A549 (cell line): Measurements from ENCODE around the gene ARMC9. TPM values are rescaled to one million over a fixed set of nuclear protein-coding genes. Genes with fewer than 3 reads are reported as not detected.

Experiments
- ATAC-seq, 2 experiments: fragments of 200-7000 bp in 1 of 2; fragments of >200 bp in 1 of 2; cut with Nextera tagmentation in 1 of 2; cut with Tn5 transposase in 1 of 2; 3 replicates each; pipeline versions ENCODE4 v1.8.0 to v1.9.1; 2018 to 2020; ENCODE audit warnings: mild to moderate bottlenecking in 1 of 2, moderate library complexity in 1 of 2
- CTCF ChIA-PET: fragments of 300-600 bp; sonication (Branson Sonifier 250); formaldehyde crosslinking; extraction: SDS; loops from one replicate; lab custom pipeline; 2021; ENCODE audit warnings: antibody characterized with exemption, inconsistent platforms; lab: Yijun Ruan, JAX
- POLR2A ChIA-PET: fragments of 350-600 bp; formaldehyde crosslinking; extraction: SDS; loops from one replicate; lab custom pipeline; 2021; ENCODE audit warnings: antibody characterized with exemption, inconsistent platforms; lab: Yijun Ruan, JAX
- DNase-seq, 2 experiments: peaks; one replicate each; pipeline versions ENCODE4 v3.0.0 to v3.0.0-alpha.2; 2011 to 2016; ENCODE audit warnings: low read depth in 1 of 2, low spot score in 1 of 2
- FAIRE-seq: peaks from 2 replicates; lab custom pipeline; 2011; peaks lifted over from hg19 to GRCh38; lab: Jason Lieb, UNC
- H3K27ac ChIP-seq, 2 experiments: fragments of >200 bp; sonication (Bioruptor Twin); formaldehyde crosslinking; 3 replicates each; pipeline ENCODE4 v1.5.1; 2016 to 2017
- H3K4me1 ChIP-seq: fragments of >200 bp; sonication (Bioruptor Twin); formaldehyde crosslinking; 3 replicates; pipeline ENCODE4 v1.6.1; 2016
- H3K4me2 ChIP-seq: fragments of >200 bp; sonication (Bioruptor Twin); formaldehyde crosslinking; 3 replicates; pipeline ENCODE4 v1.6.1; 2016
- H3K4me3 ChIP-seq: fragments of >200 bp; sonication (Bioruptor Twin); formaldehyde crosslinking; 3 replicates; pipeline ENCODE4 v1.5.1; 2016
- H3K9me3 ChIP-seq: fragments of >200 bp; sonication (Bioruptor Twin); formaldehyde crosslinking; 3 replicates; pipeline ENCODE4 v1.6.1; 2016
- BHLHE40 ChIP-seq: IDR thresholded peaks from 2 replicates; pipeline ENCODE4 v1.6.1; 2012; ENCODE audit warnings: low read depth, low read length, inconsistent platforms
- CBX2 ChIP-seq: fragments of 200-600 bp; sonication (generic); IDR thresholded peaks from 2 replicates; pipeline ENCODE4 v1.6.1; 2016; ENCODE audit warnings: low read depth, mild to moderate bottlenecking, borderline replicate concordance
- CHD4 ChIP-seq: fragments of 200-600 bp; sonication (generic); IDR thresholded peaks from 2 replicates; pipeline ENCODE4 v1.6.1; 2016; ENCODE audit warnings: antibody characterized with exemption, mild to moderate bottlenecking, borderline replicate concordance
- EHF ChIP-seq: fragments of 250-450 bp; sonication (Bioruptor Pico); IDR thresholded peaks from 2 replicates; pipeline ENCODE4 v1.5.0; 2020; ENCODE audit warnings: mild to moderate bottlenecking
- GATA3 ChIP-seq: IDR thresholded peaks from 2 replicates; pipeline ENCODE4 v1.6.1; 2012; ENCODE audit warnings: borderline replicate concordance
- HDAC2 ChIP-seq: fragments of 200-600 bp; sonication (generic); IDR thresholded peaks from 2 replicates; pipeline ENCODE4 v1.6.1; 2016
- HEYL ChIP-seq: fragments of 250-450 bp; sonication (Bioruptor Pico); IDR thresholded peaks from 2 replicates; pipeline ENCODE4 v1.8.0; 2021; ENCODE audit warnings: mild to moderate bottlenecking, moderate library complexity
- HOXB13 ChIP-seq: fragments of 250-450 bp; sonication (Bioruptor Pico); IDR thresholded peaks from 2 replicates; pipeline ENCODE4 v1.5.0; 2020; ENCODE audit warnings: low read depth, mild to moderate bottlenecking, moderate library complexity
- JUN ChIP-seq, 2 experiments: fragments of >200 bp; sonication (Bioruptor Twin); formaldehyde crosslinking; IDR thresholded peaks; 2 replicates in 1 of 2; 3 replicates in 1 of 2; pipeline ENCODE4 v1.6.1; 2016 to 2017
- KDM5A ChIP-seq: fragments of 200-600 bp; sonication (generic); IDR thresholded peaks from 2 replicates; pipeline ENCODE4 v1.6.1; 2016; ENCODE audit warnings: antibody characterized with exemption, mild to moderate bottlenecking
- NR3C1 ChIP-seq: fragments of >200 bp; sonication (Bioruptor Twin); formaldehyde crosslinking; IDR thresholded peaks from 3 replicates; pipeline ENCODE4 v1.6.1; 2017
- POLR2AphosphoS2 ChIP-seq: conservative IDR thresholded peaks from 2 replicates; pipeline ENCODE4 v1.6.1; 2012; ENCODE audit warnings: low read length, improper control_type of control experiment, inconsistent platforms
- RCOR1 ChIP-seq: fragments of 150-350 bp; IDR thresholded peaks from 2 replicates; pipeline ENCODE4 v1.6.1; 2014; ENCODE audit warnings: antibody characterized with exemption, low read length, low read depth
- ZFP36 ChIP-seq: fragments of 450-650 bp; IDR thresholded peaks from 2 replicates; pipeline ENCODE4 v1.6.1; 2014; ENCODE audit warnings: borderline replicate concordance; ENCODE audit not compliant: partially characterized antibody
- ZNF302 ChIP-seq: fragments of 250-450 bp; sonication (Bioruptor Pico); IDR thresholded peaks from 2 replicates; pipeline ENCODE4 v1.9.0; 2021; ENCODE audit warnings: inconsistent platforms, mild to moderate bottlenecking, moderate library complexity
- WGBS: methylation state at CpG from one replicate; pipeline ENCODE4 v1.1.6; 2017; ENCODE audit errors: missing lambda C conversion rate; 5-methylcytosine and 5-hydroxymethylcytosine counted together
- polyA plus RNA-seq, 4 experiments: library from polyadenylated mRNA; depleted of rRNA in 3 of 4; stranded (reverse); fragments of >200 nt; fragmentation: RNase III in 1 of 4; extraction: RNeasy Plus Mini Kit Qiagen cat#74134 plus additional on column Dnase treatment in 1 of 4; gene quantifications; 2 replicates in 3 of 4; 3 replicates in 1 of 4; pipeline ENCODE4 v1.2.3, GENCODE V29; 2011 to 2017
- TF ChIP-seq, protein P1 (sequence below): fragments of 200-600 bp; sonication (generic); IDR thresholded peaks from 2 replicates; pipeline ENCODE4 v1.6.1; 2016; ENCODE audit warnings: antibody characterized with exemption, mild to moderate bottlenecking, moderate library complexity
- TF ChIP-seq, protein P2 (sequence below): fragments of 250-450 bp; sonication (Bioruptor Pico); IDR thresholded peaks from 2 replicates; pipeline ENCODE4 v1.5.0; 2021; ENCODE audit warnings: mild to moderate bottlenecking, moderate library complexity, borderline replicate concordance
- TF ChIP-seq, protein P3 (sequence below): IDR thresholded peaks from 2 replicates; pipeline ENCODE4 v1.6.1; 2012
- TF ChIP-seq, protein P4 (sequence below): fragments of 450-650 bp; IDR thresholded peaks from 2 replicates; pipeline ENCODE4 v1.6.1; 2014; ENCODE audit warnings: antibody characterized with exemption

The ARMC9 gene
- polyA plus RNA-seq, 2 of the 4 experiments (the other 2 are of a cell fraction), result 12.0 to 14.1 TPM

DNA sequence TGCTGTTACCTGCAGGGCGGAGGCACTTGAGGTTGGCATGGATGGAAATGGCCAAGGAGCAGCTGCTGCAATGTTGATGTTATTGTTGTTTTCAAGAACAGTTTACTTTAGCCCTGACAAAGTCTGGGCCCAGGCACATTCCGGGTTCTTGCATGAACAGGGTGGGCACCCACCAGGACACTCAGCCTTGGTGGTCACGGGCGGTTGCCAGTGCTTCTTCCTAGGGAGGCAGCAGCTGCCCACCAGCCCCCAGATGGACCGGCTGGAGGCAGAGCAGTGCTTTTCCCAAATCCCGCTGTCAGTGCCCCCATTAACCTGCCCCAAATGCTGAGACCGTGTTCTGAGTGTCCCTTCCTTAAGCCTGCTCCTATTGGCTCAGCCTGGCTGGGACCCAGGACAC is 158.6 kb downstream of the ARMC9 start:
- Histone ChIP-seq H3K4me3 (no peak overlapping the region), H3K9me3 (no peaks in the 10 kb centered on the region), H3K27ac (no peak overlapping the region), H3K4me2 (no peak overlapping the region), H3K4me1 (no peaks in the 10 kb centered on the region; the same call in 2 of the 3 replicates)
- TF ChIP-seq POLR2AphosphoS2 (no peak), HOXB13 (no peak), CHD4 (no peak), RCOR1 (no peak), HEYL (CRISPR knock-in tag) (no peak), ZFP36 (no peak), EHF (no peak), JUN (IDR thresholded peaks at IDR 0.05) (no peak), KDM5A (no peak), CBX2 (no peak), NR3C1 (no peak), GATA3 (no peak), HDAC2 (no peak)
- TF ChIP-seq, protein P1, sequence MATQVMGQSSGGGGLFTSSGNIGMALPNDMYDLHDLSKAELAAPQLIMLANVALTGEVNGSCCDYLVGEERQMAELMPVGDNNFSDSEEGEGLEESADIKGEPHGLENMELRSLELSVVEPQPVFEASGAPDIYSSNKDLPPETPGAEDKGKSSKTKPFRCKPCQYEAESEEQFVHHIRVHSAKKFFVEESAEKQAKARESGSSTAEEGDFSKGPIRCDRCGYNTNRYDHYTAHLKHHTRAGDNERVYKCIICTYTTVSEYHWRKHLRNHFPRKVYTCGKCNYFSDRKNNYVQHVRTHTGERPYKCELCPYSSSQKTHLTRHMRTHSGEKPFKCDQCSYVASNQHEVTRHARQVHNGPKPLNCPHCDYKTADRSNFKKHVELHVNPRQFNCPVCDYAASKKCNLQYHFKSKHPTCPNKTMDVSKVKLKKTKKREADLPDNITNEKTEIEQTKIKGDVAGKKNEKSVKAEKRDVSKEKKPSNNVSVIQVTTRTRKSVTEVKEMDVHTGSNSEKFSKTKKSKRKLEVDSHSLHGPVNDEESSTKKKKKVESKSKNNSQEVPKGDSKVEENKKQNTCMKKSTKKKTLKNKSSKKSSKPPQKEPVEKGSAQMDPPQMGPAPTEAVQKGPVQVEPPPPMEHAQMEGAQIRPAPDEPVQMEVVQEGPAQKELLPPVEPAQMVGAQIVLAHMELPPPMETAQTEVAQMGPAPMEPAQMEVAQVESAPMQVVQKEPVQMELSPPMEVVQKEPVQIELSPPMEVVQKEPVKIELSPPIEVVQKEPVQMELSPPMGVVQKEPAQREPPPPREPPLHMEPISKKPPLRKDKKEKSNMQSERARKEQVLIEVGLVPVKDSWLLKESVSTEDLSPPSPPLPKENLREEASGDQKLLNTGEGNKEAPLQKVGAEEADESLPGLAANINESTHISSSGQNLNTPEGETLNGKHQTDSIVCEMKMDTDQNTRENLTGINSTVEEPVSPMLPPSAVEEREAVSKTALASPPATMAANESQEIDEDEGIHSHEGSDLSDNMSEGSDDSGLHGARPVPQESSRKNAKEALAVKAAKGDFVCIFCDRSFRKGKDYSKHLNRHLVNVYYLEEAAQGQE, result no peak
- TF ChIP-seq, protein P2, sequence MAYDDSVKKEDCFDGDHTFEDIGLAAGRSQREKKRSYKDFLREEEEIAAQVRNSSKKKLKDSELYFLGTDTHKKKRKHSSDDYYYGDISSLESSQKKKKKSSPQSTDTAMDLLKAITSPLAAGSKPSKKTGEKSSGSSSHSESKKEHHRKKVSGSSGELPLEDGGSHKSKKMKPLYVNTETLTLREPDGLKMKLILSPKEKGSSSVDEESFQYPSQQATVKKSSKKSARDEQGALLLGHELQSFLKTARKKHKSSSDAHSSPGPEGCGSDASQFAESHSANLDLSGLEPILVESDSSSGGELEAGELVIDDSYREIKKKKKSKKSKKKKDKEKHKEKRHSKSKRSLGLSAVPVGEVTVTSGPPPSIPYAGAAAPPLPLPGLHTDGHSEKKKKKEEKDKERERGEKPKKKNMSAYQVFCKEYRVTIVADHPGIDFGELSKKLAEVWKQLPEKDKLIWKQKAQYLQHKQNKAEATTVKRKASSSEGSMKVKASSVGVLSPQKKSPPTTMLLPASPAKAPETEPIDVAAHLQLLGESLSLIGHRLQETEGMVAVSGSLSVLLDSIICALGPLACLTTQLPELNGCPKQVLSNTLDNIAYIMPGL (CRISPR knock-in tag), result no peak
- CTCF ChIA-PET, result interaction anchor here (0.6 to 1.3 kb wide), 3 partner anchors 21 to 569 kb away, joined by 3 read pairs; no protein-coding TSS in a partner anchor
- 85% methylated on average over 6 of the region's 7 CpGs for WGBS
- POLR2A ChIA-PET, result no interaction called here
- ATAC-seq, result no peak
- no peak for DNase-seq
- FAIRE-seq, result no peak

DNA sequence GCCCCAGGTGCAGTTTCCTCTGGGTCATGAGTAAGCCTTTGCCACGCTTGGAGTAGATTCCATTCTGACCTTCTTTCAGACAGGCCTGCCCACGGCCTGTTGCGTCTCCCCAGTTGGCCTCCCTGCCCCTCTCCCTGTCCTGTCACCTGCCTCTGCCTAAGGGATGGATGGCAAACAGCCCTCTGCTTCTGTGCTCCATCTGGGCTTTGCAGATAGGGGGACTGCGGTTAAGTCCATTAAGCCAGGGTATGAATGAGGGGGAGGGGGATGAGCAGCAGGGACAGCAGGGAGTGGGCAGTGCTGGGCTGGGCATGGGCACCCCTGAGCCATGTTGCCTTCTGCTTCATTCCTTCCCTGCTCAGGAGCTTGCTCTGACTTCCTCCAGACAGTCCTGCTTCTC is 159.5 kb downstream of the ARMC9 start:
- ChIA-PET CTCF (interaction anchor here (0.7 kb wide), 1 partner anchor 10 kb away, joined by 3 read pairs; no protein-coding TSS in a partner anchor), POLR2A (no interaction called here)
- H3K4me2 ChIP-seq, result no peak overlapping the region
- H3K4me1 ChIP-seq, result no peaks in the 10 kb centered on the region; the same call in 2 of the 3 replicates
- no peak for ATAC-seq
- no peak overlapping the region for H3K4me3 ChIP-seq
- TF ChIP-seq BHLHE40 (no peak), GATA3 (no peak), ZNF302 (CRISPR knock-in tag) (no peak)
- TF ChIP-seq, protein P3, sequence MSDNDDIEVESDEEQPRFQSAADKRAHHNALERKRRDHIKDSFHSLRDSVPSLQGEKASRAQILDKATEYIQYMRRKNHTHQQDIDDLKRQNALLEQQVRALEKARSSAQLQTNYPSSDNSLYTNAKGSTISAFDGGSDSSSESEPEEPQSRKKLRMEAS, result no peak
- TF ChIP-seq, protein P4, sequence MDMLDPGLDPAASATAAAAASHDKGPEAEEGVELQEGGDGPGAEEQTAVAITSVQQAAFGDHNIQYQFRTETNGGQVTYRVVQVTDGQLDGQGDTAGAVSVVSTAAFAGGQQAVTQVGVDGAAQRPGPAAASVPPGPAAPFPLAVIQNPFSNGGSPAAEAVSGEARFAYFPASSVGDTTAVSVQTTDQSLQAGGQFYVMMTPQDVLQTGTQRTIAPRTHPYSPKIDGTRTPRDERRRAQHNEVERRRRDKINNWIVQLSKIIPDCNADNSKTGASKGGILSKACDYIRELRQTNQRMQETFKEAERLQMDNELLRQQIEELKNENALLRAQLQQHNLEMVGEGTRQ, result no peak
- TF ChIP-seq, all 56 proteins: peak for 0
- FAIRE-seq (no peak), DNase-seq (no peak)
- Histone ChIP-seq H3K27ac (no peak overlapping the region), H3K9me3 (no peaks in the 10 kb centered on the region)
- 85% methylated on average over 4 of the region's 4 CpGs for WGBS
